Endometrium (tissue), 2 donors: Measurements from ENCODE around the gene MAT1A.
"Not testable (repeated sequence)": the region's sequence is repeated elsewhere in the genome, so short reads cannot be mapped to it uniquely, and the experiment has no call there.

ENCODE experiments used
- FAIRE-seq: peaks from 2 replicates; lab custom pipeline; 2012; peaks lifted over from hg19 to GRCh38; lab: Jason Lieb, UNC
- donor health status: control.
- donor health status: control.

The MAT1A gene

GRCh38 chr10:80264081-80265056, 25.1 kb downstream of the MAT1A start:
- no peak for FAIRE-seq

GRCh38 chr10:80261316-80262030, 28.0 kb downstream of the MAT1A start:
- FAIRE-seq = no peak

- FAIRE-seq = no peak
Observed at GRCh38 chr10:80260295-80261243, 28.9 kb downstream of the MAT1A start.

DNA sequence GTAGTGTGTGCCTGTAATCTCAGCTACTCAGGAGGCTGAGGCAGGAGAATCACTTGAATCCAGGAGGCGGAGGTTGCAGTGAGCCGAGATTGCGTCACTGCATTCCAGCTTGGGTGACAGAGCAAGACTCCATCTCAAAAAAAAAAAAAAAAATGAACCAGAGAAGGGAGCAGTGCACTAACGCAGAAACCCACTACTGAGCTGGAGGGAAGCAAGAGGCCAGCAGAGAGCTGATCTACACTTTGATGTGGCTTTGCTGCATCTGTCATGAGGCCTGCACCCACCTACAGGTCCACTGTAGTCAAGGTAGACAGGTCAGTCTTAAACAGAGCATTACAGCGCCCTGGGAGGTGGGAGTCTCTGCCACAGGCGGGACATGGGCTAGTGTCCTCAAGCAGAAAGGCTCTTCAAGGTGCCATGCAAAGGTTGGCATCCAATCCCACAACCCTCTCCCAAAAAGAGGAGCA, 30.0 kb downstream of the MAT1A start:
- FAIRE-seq = no peak

DNA sequence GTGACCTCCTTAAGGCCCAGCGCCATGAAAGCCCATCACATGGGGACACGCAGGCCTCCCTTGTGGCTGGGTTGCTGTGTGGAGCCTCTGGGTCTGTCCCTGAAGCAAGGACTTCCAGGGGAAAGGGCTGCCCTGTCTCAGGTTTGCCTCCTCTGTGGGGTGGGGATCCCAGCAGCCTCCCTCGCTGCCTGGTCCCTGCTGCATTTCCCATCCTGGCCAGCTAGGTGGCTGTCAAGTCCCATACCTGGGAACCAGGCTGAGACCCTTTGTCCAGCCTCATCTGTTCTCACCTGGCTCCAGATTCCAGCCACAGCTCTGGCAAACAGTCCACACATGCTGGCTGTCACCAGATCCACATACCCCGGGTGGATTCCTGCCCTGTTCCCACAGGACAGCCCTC, 32.7 kb downstream of the MAT1A start:
- FAIRE-seq = not testable (repeated sequence)

DNA sequence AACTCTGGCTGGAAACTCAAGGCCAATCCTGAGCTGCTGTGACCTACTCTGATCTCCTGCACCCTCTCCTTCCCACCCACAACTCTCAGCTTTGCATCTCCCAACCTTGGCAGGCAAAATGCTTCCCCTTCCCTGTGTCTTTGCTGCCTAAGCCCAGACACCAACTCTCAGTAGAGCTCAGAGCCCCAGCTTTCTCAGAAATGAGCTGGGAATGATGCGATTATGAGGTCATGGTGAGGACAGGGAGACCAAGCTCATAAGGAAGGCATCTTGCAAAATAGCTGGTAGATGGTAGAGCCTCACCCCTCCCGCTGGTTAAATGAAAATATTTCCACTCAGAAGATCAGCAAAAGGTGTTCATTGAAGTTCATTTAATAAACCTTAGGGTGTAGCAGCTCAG, 34.7 kb downstream of the MAT1A start:
- not testable (repeated sequence) for FAIRE-seq

DNA sequence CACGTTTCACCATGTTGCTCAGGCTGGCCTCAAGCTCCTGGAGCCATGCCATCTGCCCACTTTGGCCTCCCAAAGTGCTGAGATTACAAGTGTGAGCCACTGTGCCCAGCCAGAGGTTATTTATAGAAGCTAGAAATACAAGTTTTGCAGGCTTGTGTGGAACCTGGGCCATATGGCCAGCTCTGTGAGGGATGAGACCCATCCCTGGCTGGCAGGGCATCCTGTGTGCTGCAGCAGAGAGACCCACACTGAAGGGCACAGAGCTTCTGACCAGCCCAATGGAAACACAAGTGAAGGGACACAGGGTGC, 35.5 kb downstream of the MAT1A start:
- not testable (repeated sequence) for FAIRE-seq

- FAIRE-seq = no peak
Observed at GRCh38 chr10:80253266-80253962, 36.0 kb downstream of the MAT1A start.

- FAIRE-seq = no peak
Observed at GRCh38 chr10:80252296-80252887, 37.1 kb downstream of the MAT1A start.

- FAIRE-seq = not testable (repeated sequence)
Observed at GRCh38 chr10:80251703-80252280, 37.7 kb downstream of the MAT1A start.

GRCh38 chr10:80250399-80250798, 39.1 kb downstream of the MAT1A start:
- FAIRE-seq = not testable (repeated sequence)

GRCh38 chr10:80249906-80250305, 39.6 kb downstream of the MAT1A start:
- not testable (repeated sequence) for FAIRE-seq

- FAIRE-seq = not testable (repeated sequence)
Observed at GRCh38 chr10:80247611-80248010, 41.8 kb downstream of the MAT1A start.

GRCh38 chr10:80244371-80244770, 45.1 kb downstream of the MAT1A start:
- not testable (repeated sequence) for FAIRE-seq

DNA sequence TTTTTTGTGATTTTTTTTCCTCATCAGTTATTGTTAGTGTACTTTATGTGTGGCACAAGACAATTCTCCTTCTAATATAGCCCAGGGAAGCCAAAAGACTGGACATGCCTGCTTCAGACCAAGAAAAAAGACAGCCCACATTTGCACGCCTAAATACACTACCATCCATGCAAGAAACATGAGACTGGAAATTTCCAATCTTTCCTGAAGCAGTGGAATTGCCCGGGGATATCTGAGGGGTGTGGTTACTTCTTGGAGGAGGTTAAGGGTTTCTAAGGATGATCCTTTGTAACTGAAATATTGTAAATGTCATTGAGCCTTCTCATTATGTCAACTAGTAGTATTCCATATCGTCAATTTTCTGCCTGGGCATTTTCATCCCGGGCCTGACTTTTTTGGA, 47.1 kb downstream of the MAT1A start:
- FAIRE-seq = not testable (repeated sequence)

GRCh38 chr10:80236457-80236856, 53.0 kb downstream of the MAT1A start:
- not testable (repeated sequence) for FAIRE-seq

- not testable (repeated sequence) for FAIRE-seq
Observed at GRCh38 chr10:80234331-80235235, 54.9 kb downstream of the MAT1A start.

DNA sequence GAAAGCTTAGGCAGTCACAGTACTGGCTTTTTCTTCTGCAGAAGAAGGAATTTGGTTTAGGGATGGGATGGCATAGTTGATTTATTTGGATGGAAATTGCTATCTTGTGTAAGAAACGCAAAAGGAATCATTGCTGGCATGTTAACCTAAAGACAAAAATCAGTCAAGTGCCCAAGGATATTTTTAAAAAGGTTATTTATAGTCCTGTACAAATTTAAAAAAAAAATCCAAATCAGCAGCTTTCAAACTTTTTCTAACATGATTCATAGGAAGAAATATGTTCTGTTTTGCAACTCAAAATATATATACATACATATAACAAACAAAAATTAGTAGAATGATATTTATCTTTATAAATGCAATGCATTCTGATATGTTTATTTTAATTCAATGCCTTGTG, 55.6 kb downstream of the MAT1A start:
- FAIRE-seq = not testable (repeated sequence)

DNA sequence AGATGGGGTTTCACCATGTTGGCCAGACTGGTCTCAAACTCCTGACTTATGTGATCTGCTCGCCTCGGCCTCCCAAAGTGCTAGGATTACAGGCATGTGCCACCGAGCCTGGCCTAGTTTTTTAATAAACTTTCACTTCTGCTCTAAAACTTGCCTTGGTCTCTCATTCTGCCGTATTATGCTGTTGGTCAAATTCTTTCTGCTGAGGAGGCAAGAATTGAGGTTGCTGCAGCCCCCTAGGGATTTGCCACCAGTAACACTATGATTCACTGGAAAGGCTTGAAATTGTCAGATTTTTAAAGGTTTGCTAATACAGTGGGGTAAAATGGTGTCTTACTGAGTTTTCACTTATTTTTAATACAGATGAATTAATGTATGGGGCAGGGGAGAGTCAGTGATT, 62.7 kb downstream of the MAT1A start:
- not testable (repeated sequence) for FAIRE-seq
